ENCODE data around the gene GABBR2.

The GABBR2 gene

DNA sequence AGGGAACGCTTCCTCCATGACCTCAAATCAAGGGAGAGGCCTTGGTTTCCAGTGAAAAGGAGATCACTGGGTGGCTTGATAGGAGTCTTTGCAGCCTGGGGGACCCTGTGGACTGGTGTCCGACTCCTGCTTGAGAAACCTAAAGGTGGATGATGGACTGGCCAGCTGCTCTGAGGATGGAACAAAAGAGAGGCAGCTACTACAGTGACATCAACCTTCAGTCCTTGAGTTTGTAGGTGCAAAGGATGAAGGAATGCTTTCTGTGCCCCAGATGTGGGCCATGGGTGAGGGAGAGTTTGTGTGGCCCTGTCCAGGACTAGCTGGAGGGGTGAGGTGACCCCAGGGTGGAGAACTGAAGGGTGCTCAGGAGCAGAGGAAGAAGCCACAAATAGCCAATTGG, 338.8 kb downstream of the GABBR2 start:
- FAIRE-seq, result no peak
- no peak for DNase-seq (ENCODE audit: insufficient read length, low spot score)
- TF ChIP-seq, protein P1, sequence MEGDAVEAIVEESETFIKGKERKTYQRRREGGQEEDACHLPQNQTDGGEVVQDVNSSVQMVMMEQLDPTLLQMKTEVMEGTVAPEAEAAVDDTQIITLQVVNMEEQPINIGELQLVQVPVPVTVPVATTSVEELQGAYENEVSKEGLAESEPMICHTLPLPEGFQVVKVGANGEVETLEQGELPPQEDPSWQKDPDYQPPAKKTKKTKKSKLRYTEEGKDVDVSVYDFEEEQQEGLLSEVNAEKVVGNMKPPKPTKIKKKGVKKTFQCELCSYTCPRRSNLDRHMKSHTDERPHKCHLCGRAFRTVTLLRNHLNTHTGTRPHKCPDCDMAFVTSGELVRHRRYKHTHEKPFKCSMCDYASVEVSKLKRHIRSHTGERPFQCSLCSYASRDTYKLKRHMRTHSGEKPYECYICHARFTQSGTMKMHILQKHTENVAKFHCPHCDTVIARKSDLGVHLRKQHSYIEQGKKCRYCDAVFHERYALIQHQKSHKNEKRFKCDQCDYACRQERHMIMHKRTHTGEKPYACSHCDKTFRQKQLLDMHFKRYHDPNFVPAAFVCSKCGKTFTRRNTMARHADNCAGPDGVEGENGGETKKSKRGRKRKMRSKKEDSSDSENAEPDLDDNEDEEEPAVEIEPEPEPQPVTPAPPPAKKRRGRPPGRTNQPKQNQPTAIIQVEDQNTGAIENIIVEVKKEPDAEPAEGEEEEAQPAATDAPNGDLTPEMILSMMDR (IDR thresholded peaks at IDR 0.05; ENCODE audit: insufficient read depth, missing control alignments), result no peak

DNA sequence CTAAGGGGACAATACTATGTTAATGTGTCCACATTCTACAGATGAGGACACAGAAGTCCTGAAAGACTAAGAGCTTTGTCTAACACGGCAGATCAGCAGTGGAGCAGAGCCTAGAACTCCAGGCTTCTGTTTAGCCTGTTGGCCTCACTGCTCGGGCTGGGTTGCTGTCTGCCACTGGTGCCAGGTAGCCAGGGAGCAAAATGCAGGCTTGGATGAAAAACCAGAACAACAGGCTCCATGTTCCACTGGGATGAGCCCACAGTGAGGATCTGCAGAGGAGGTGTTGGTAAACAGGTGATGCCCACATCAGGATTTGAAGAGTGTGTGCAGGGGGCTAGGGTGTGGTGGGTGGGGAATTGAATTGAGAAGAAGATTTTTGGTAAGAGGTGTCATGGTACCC, 339.3 kb downstream of the GABBR2 start:
- TF ChIP-seq, protein P1 (IDR thresholded peaks at IDR 0.05; ENCODE audit: insufficient read depth, missing control alignments), result no peak
- FAIRE-seq, result no peak
- no peak for DNase-seq (ENCODE audit: insufficient read length, low spot score)

DNA sequence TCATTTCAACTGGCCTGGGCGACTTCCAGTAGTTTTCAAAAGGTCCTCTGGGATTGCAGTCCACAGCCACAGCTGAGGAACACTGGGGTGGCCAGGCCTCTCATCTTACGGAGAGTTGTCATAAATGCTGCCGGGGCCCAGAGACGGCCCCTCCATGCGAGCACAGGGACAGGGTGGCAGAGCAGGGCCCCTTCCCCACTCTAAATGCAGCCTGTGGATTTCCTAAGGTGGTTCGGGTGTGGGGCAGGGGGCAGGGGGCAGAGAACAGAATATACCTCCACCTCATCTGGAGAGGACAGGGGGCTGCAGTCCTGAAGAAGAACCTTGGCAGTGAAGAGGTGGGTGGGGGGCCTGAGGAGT, 339.7 kb downstream of the GABBR2 start:
- TF ChIP-seq, protein P1 (IDR thresholded peaks at IDR 0.05; ENCODE audit: insufficient read depth, missing control alignments), result no peak
- FAIRE-seq (no peak), DNase-seq (ENCODE audit: insufficient read length, low spot score) (no peak)

DNA sequence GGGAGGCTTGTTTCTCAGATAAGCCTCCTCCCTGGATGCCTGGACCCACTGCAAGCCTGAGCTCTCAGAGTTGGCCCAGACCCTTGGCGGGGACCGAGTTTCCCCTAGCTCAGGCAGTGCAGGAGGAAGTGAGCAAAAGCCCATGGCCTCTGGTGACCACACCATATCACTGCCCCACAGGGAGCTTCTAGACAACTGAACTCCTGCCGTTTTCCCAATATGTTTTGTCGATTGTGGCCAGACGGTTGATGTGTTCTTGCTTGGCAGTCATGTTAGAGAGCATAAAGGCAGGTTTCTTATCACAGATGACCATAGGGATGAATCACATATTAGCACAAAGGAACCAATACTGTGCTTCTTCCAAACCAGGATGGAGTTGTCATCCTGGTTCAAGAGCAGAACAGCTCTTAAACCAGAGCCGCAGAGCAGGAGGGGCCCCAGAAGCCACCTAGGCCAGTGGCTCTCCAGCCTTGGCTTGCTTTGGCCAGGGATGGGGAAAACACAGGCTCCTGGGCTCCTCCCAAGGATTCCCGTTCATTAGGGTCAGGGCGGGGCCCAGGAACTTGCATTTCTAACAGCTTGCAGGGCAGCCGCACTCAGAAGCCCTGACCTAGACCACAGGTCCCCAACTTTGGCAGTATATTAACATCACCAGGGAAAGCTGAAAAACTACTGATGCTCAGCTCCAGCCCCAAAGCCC, 340.2 kb downstream of the GABBR2 start:
- TF ChIP-seq, protein P1 (IDR thresholded peaks at IDR 0.05; ENCODE audit: insufficient read depth, missing control alignments), result no peak
- FAIRE-seq (no peak), DNase-seq (ENCODE audit: insufficient read length, low spot score) (no peak)

DNA sequence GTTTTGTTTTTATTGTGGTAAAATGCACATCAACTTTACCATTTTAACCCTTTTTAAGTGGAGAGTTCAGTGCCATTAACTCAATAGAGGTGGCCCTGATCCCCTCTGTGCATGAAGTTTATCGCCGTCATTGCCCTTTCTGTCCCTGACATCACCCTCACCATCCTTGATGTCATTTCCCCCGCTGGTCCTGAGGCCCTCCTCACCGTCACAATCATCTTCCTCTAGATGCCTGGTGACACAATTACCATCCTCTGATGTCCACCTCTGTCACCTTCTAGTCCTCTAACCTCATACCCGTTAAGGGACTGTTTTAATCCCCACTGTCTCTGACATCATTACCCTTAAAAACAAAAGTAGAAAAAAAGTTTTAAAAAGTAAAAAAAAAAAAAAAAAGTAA, 340.8 kb downstream of the GABBR2 start:
- FAIRE-seq, result no peak
- no peak for DNase-seq (ENCODE audit: insufficient read length, low spot score)
- TF ChIP-seq, protein P1 (IDR thresholded peaks at IDR 0.05; ENCODE audit: insufficient read depth, missing control alignments), result no peak

DNA sequence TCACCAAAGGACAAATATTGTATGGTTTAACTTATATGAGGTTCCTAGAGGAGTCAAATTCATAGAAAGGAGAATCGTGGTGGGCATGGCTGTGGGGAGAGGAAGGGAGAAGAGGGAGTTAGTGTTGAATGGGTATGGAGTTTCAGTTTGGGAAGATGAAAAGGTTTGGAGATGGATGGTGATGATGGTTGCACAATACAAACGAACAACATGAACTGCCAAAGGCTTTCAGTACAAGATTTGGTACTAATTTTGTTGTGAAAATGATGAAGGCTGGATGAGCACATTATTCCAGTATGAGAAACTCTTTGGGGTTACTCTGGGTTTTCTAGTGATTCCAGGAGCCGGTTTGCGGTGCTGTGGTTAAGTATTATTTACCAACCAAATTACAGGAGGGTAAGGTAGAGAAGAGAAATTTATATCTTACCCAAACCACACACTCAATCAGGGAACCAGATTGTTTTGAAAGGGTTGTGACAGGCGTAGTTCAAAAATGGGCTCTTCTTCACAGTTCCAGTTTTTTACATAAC, 341.3 kb downstream of the GABBR2 start:
- FAIRE-seq (no peak), DNase-seq (ENCODE audit: insufficient read length, low spot score) (no peak)
- TF ChIP-seq, protein P1 (IDR thresholded peaks at IDR 0.05; ENCODE audit: insufficient read depth, missing control alignments), result no peak

DNA sequence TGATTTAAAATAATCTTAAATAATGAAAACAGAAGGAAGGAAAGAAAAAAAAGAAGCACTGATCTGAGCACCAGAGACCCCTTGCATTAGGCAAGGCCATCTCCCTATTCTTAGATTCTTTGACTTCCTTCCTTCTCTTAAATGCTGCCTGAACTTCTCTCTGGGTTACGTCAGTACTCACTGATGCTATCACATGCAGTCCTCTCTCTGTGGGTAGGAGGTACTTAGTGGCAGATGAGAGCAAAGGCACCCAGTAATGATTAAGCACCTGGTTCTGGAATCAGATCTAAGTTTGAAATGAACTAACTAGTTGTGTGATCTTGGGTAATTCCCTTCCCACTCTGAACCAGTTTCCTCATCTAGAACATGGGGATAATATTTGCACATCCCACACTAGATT, 343.0 kb downstream of the GABBR2 start:
- no peak for FAIRE-seq
- no peak for DNase-seq (ENCODE audit: insufficient read length, low spot score)
- TF ChIP-seq, protein P1 (IDR thresholded peaks at IDR 0.05; ENCODE audit: insufficient read depth, missing control alignments), result no peak

Data from D721Med (cell line).